ENCODE results near the gene CTXN1. TPM values are rescaled to one million over a fixed set of nuclear protein-coding genes. Genes with fewer than 3 reads are reported as not detected.
"Not testable (repeated sequence)": the region's sequence is repeated elsewhere in the genome, so short reads cannot be mapped to it uniquely, and the experiment has no call there.

Gene CTXN1
- polyA plus RNA-seq, 4 donors: 0.77 to 1.1 TPM; not detected in 2

DNA sequence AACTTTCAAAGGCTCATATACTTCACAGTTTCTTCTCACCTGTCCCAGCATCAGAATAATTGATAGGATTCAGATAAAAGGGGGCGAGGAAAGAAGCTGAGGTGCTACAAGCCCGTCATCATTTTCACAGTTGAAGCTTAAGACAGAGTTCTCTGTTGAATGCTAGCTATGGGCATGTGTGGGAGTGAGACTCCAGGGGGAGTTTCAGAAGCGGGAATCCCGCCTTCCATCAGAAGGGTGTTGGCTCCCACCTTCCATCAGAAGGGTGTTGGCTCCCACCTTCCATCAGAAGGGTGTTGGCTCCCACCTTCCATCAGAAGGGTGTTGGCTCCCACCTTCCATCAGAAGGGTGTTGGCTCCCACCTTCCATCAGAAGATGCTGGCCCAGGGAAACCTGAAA, 35.1 kb upstream of the CTXN1 start:
- H3K9me3 ChIP-seq (ENCODE audit: control insufficient read depth in 2 of 2, insufficient read depth in 1 of 2, low read depth in 1 of 2, low read length in 1 of 2); H3K4me3 ChIP-seq (ENCODE audit: low read depth in 1 of 3, low read length in 3 of 3); H3K4me1 ChIP-seq (ENCODE audit: control insufficient read depth in 3 of 3, insufficient read depth in 2 of 3, low read depth in 1 of 3, low read length in 2 of 3); H3K27ac ChIP-seq (ENCODE audit: low read depth in 1 of 3, low read length in 2 of 3); FAIRE-seq; H3K27me3 ChIP-seq (ENCODE audit: control insufficient read depth in 3 of 3, insufficient read depth in 3 of 3, low read length in 3 of 3); DNase-seq: not testable (repeated sequence)
- peaks cover 10 to 64% (median 16%) of the 10 kb centered on the region in 3 donors for H3K36me3 ChIP-seq (ENCODE audit: control insufficient read depth in 3 of 3, insufficient read depth in 2 of 3, low read depth in 1 of 3, low read length in 3 of 3)
- 91 to 94% (median 94%) methylated on average over 4 of the region's 4 CpGs for WGBS, 3 donors

- Histone ChIP-seq H3K36me3 (ENCODE audit: control insufficient read depth in 3 of 3, insufficient read depth in 2 of 3, low read depth in 1 of 3, low read length in 3 of 3) (peaks cover 4 to 46% (median 10%) of the 10 kb centered on the region in 3 donors), H3K27ac (ENCODE audit: low read depth in 1 of 3, low read length in 2 of 3) (no peak overlapping the region), H3K4me3 (ENCODE audit: low read depth in 1 of 3, low read length in 3 of 3) (no peak overlapping the region), H3K27me3 (ENCODE audit: control insufficient read depth in 3 of 3, insufficient read depth in 3 of 3, low read length in 3 of 3) (no peaks in the 10 kb centered on the region), H3K9me3 (ENCODE audit: control insufficient read depth in 2 of 2, insufficient read depth in 1 of 2, low read depth in 1 of 2, low read length in 1 of 2) (no peaks in the 10 kb centered on the region), H3K4me1 (ENCODE audit: control insufficient read depth in 3 of 3, insufficient read depth in 2 of 3, low read depth in 1 of 3, low read length in 2 of 3) (peaks cover 0 to 4% (median 0%) of the 10 kb centered on the region in 3 donors)
- DNase-seq: no peak
- FAIRE-seq: no peak
- 62 to 75% (median 65%) methylated on average over 6 of the region's 6 CpGs for WGBS, 3 donors
Measured at GRCh38 chr19:7959211-7959610, 33.3 kb upstream of the CTXN1 start.

DNA sequence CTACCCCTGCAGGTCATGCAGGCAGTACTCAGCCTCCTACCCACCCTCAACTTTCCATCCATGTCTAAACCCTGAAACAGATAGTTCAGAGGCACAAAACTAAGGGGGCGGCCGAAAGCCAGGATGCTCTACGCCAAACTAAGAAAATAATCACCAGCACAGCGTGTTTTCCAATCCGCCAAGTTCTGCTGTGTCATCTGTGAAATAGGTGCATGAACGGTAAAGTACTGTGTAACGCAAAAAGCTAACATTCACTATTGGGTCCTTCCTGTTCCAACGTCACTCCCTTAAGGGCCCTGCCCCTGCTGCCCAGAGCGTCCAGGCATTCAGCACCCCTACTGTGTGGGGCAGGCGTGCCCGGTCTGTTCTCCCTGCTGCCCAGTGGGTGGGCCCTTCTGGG, 29.8 kb upstream of the CTXN1 start:
- FAIRE-seq (no peak), DNase-seq (no peak)
- Histone ChIP-seq H3K4me1 (ENCODE audit: control insufficient read depth in 3 of 3, insufficient read depth in 2 of 3, low read depth in 1 of 3, low read length in 2 of 3) (no peaks in the 10 kb centered on the region), H3K27ac (ENCODE audit: low read depth in 1 of 3, low read length in 2 of 3) (no peak overlapping the region), H3K36me3 (ENCODE audit: control insufficient read depth in 3 of 3, insufficient read depth in 2 of 3, low read depth in 1 of 3, low read length in 3 of 3) (peaks cover 0 to 26% (median 9%) of the 10 kb centered on the region in 3 donors), H3K9me3 (ENCODE audit: control insufficient read depth in 2 of 2, insufficient read depth in 1 of 2, low read depth in 1 of 2, low read length in 1 of 2) (no peaks in the 10 kb centered on the region), H3K27me3 (ENCODE audit: control insufficient read depth in 3 of 3, insufficient read depth in 3 of 3, low read length in 3 of 3) (no peaks in the 10 kb centered on the region), H3K4me3 (ENCODE audit: low read depth in 1 of 3, low read length in 3 of 3) (no peak overlapping the region)
- 88 to 94% (median 89%) methylated on average over 11 of the region's 11 CpGs for WGBS, 3 donors

DNA sequence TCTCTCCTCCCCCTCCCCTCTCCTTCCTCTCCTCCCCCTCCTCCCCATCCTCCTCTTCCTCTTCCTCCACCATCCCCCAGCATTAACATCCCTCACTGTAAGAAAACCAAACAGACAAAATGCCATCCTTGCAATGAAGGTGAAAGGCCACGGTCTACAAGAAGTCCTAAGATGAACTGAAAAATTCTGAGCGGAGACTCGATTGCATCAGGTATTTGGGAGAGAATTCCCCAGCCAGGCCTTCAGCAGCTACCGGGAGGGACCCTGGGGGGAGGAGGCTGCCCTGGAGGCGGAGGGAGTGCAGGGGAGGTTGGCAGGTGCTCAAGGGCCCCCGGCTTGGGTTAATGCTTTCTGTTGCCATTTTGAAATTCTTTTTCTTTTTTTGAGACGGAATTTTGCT, 27.6 kb upstream of the CTXN1 start:
- H3K4me3 ChIP-seq (ENCODE audit: low read depth in 1 of 3, low read length in 3 of 3): no peak overlapping the region
- 82 to 86% (median 85%) methylated on average over 7 of the region's 7 CpGs for WGBS, 3 donors

GRCh38 chr19:7953060-7953459, 27.1 kb upstream of the CTXN1 start:
- Histone ChIP-seq H3K27ac (ENCODE audit: low read depth in 1 of 3, low read length in 2 of 3) (no peak overlapping the region), H3K27me3 (ENCODE audit: control insufficient read depth in 3 of 3, insufficient read depth in 3 of 3, low read length in 3 of 3) (no peaks in the 10 kb centered on the region), H3K36me3 (ENCODE audit: control insufficient read depth in 3 of 3, insufficient read depth in 2 of 3, low read depth in 1 of 3, low read length in 3 of 3) (peaks cover 0 to 12% (median 0%) of the 10 kb centered on the region in 3 donors), H3K4me1 (ENCODE audit: control insufficient read depth in 3 of 3, insufficient read depth in 2 of 3, low read depth in 1 of 3, low read length in 2 of 3) (no peaks in the 10 kb centered on the region), H3K9me3 (ENCODE audit: control insufficient read depth in 2 of 2, insufficient read depth in 1 of 2, low read depth in 1 of 2, low read length in 1 of 2) (no peaks in the 10 kb centered on the region), H3K4me3 (ENCODE audit: low read depth in 1 of 3, low read length in 3 of 3) (no peak overlapping the region)
- no peak for DNase-seq
- FAIRE-seq: no peak
- 40 to 67% (median 46%) methylated on average over 3 of the region's 3 CpGs for WGBS, 3 donors

More for the DNA sequence above, 27.6 kb upstream of the CTXN1 start:
- Histone ChIP-seq H3K4me1 (ENCODE audit: control insufficient read depth in 3 of 3, insufficient read depth in 2 of 3, low read depth in 1 of 3, low read length in 2 of 3) (no peaks in the 10 kb centered on the region), H3K9me3 (ENCODE audit: control insufficient read depth in 2 of 2, insufficient read depth in 1 of 2, low read depth in 1 of 2, low read length in 1 of 2) (no peaks in the 10 kb centered on the region), H3K36me3 (ENCODE audit: control insufficient read depth in 3 of 3, insufficient read depth in 2 of 3, low read depth in 1 of 3, low read length in 3 of 3) (peaks cover 0 to 16% (median 4%) of the 10 kb centered on the region in 3 donors), H3K27me3 (ENCODE audit: control insufficient read depth in 3 of 3, insufficient read depth in 3 of 3, low read length in 3 of 3) (no peaks in the 10 kb centered on the region), H3K27ac (ENCODE audit: low read depth in 1 of 3, low read length in 2 of 3) (no peak overlapping the region)
- FAIRE-seq: no peak
- no peak for DNase-seq

DNA sequence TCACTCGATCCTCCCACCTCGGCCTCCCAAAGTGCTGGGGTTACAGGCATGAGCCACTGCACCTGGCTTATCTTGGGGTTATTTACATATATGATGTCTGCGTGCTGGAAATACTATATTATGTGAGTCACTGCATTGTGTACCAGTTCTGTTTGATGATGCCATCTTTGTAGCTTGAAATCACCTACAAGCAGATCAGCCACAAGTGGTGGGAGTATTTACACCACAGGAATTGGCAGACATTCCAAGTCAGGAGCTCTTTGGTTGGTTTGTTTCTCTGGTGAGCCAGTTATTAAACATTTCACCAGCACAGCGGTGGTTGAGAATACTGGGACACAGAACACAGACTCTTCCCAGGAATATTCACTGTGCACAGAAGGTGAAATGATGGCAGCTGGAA, 22.0 kb upstream of the CTXN1 start:
- DNase-seq: no peak
- H3K4me1 ChIP-seq (ENCODE audit: control insufficient read depth in 3 of 3, insufficient read depth in 2 of 3, low read depth in 1 of 3, low read length in 2 of 3): no peaks in the 10 kb centered on the region
- H3K27me3 ChIP-seq (ENCODE audit: control insufficient read depth in 3 of 3, insufficient read depth in 3 of 3, low read length in 3 of 3): no peaks in the 10 kb centered on the region
- no peak overlapping the region for H3K27ac ChIP-seq (ENCODE audit: low read depth in 1 of 3, low read length in 2 of 3)
- H3K9me3 ChIP-seq (ENCODE audit: control insufficient read depth in 2 of 2, insufficient read depth in 1 of 2, low read depth in 1 of 2, low read length in 1 of 2): no peaks in the 10 kb centered on the region
- WGBS, 3 donors: 90 to 93% (median 93%) methylated on average over 4 of the region's 4 CpGs
- FAIRE-seq: no peak
- H3K36me3 ChIP-seq (ENCODE audit: control insufficient read depth in 3 of 3, insufficient read depth in 2 of 3, low read depth in 1 of 3, low read length in 3 of 3): no peaks in the 10 kb centered on the region
- H3K4me3 ChIP-seq (ENCODE audit: low read depth in 1 of 3, low read length in 3 of 3): no peak overlapping the region

DNA sequence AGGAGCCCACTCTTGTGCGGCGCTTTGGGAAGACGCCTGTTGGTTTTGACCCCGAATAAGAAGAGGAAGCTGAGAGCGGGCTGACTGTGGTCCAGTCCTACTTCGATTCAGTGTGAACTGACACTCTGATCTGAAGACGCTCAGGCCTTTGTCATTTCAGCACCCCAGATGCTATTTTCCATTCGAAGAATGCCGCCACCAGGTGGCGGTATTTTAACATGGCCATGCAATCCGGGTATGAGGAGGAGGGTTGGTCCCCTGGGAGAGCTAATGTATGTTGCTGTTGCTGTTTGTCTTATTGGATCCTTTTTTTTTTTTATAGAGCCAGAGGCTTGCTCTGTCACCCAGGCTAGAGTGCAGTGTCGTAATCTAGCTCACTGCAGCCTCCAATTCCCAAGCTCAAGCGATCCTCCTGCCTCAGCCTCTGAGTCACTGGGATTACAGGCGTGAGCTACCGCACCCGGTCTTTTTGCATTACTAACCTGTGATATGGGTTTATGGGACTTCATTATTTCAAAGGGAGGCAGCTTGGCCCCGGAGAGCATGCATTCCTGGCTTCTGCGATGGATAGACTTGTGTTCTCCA, 18.3 kb upstream of the CTXN1 start:
- 24 to 27% (median 25%) methylated on average over 18 of the region's 18 CpGs for WGBS, 3 donors
- H3K36me3 ChIP-seq (ENCODE audit: control insufficient read depth in 3 of 3, insufficient read depth in 2 of 3, low read depth in 1 of 3, low read length in 3 of 3): peaks cover 3 to 27% (median 10%) of the 10 kb centered on the region in 3 donors
- DNase-seq: peak; percentile 91 to 95
- H3K27ac ChIP-seq (ENCODE audit: low read depth in 1 of 3, low read length in 2 of 3): peak overlapping the region; percentile 71 to 99 (median 95)
- H3K27me3 ChIP-seq (ENCODE audit: control insufficient read depth in 3 of 3, insufficient read depth in 3 of 3, low read length in 3 of 3): no peaks in the 10 kb centered on the region
- FAIRE-seq: no peak
- H3K9me3 ChIP-seq (ENCODE audit: control insufficient read depth in 2 of 2, insufficient read depth in 1 of 2, low read depth in 1 of 2, low read length in 1 of 2): no peaks in the 10 kb centered on the region
- H3K4me3 ChIP-seq (ENCODE audit: low read depth in 1 of 3, low read length in 3 of 3): peak overlapping the region; percentile 19 to 91 (median 59)
- H3K4me1 ChIP-seq (ENCODE audit: control insufficient read depth in 3 of 3, insufficient read depth in 2 of 3, low read depth in 1 of 3, low read length in 2 of 3): peaks cover 0 to 10% (median 8%) of the 10 kb centered on the region in 3 donors

DNA sequence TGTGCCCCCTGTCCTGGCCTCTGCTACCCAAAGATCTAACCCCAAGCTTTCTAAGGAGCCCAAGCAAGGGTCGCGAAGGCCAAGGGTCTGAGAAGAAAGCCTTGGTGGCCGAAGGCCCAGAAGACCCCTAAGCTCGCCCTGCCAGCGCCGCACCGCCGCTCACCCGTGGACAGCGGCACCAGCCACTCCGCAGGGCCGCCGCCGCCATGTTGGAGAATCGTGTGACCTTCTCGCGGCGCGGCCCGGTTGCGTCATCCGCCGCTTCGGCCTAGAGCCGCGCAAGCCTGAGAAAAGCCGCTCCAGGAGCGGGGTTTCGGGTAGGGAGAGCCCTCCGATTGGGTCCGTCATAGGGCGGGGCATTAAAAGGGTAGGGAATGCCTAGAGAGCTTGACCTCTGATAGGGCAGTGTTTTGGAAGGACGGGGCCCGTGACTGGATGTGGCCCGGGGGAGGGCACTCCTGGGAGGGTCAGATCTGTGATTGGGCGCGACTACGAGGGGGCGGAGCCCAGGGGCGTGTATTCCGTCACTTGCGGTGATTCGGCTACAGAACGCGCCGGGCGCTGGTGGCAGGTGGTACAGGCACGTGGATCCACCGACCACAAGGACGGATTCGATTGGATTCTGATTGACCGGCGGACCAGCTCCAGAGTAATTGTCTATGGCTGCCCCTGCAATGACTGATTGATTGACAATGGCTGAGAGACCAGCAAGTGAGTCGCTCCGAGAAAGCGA, 17.7 kb upstream of the CTXN1 start, which contains the start of gene TIMM44:
Gene TIMM44 (minus strand): TSS at position 223 of the 733 bp plus-strand sequence. CDS start 15 bp downstream, at position 208.
- peaks cover 0 to 10% (median 8%) of the 10 kb centered on the region in 3 donors for H3K4me1 ChIP-seq (ENCODE audit: control insufficient read depth in 3 of 3, insufficient read depth in 2 of 3, low read depth in 1 of 3, low read length in 2 of 3)
- H3K9me3 ChIP-seq (ENCODE audit: control insufficient read depth in 2 of 2, insufficient read depth in 1 of 2, low read depth in 1 of 2, low read length in 1 of 2): no peaks in the 10 kb centered on the region
- H3K4me3 ChIP-seq (ENCODE audit: low read depth in 1 of 3, low read length in 3 of 3): peak within 1 kb of the TSS; percentile 68 to 91 (median 91)
- no peaks in the 10 kb centered on the region for H3K27me3 ChIP-seq (ENCODE audit: control insufficient read depth in 3 of 3, insufficient read depth in 3 of 3, low read length in 3 of 3)
- peaks cover 3 to 27% (median 10%) of the 10 kb centered on the region in 3 donors for H3K36me3 ChIP-seq (ENCODE audit: control insufficient read depth in 3 of 3, insufficient read depth in 2 of 3, low read depth in 1 of 3, low read length in 3 of 3)
- peak; percentile 99 to 100 for DNase-seq
- peak within 1 kb of the TSS; percentile 90 to 99 (median 95) for H3K27ac ChIP-seq (ENCODE audit: low read depth in 1 of 3, low read length in 2 of 3)
- 0% methylated on average over 55 to 56 of the region's 56 CpGs for WGBS, 3 donors
- FAIRE-seq: peak; percentile 90

All from small intestine (tissue), 7 donors.